GM19240 (cell line): ENCODE results near the gene GSTA2.
A peak's percentile ranks its signal among the peaks of the same experiment; 100 is the strongest.
"Not testable (repeated sequence)": the region's sequence is repeated elsewhere in the genome, so short reads cannot be mapped to it uniquely, and the experiment has no call there.

Experiments used
- DNase-seq: peaks from one replicate; pipeline ENCODE4 v3.0.0; 2011; ENCODE audit warnings: low spot score; ENCODE audit not compliant: insufficient read length

GSTA2 gene

DNA sequence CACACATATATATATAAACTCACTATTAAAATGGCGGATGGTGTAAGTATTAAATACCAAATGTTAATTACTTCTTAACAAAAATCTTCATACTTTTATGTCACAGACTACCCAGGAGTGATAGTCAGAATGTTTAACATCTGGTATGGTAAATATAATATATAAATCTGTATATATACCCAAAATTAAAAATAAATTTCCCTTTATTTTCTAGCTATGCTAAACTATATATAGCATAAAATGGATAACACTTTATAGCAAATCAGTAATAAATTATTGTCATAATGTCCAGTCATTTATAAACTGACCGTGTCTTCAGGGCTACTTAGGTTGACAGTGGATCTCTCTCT is 37.1 kb downstream of the GSTA2 start:
- DNase-seq: no peak

DNA sequence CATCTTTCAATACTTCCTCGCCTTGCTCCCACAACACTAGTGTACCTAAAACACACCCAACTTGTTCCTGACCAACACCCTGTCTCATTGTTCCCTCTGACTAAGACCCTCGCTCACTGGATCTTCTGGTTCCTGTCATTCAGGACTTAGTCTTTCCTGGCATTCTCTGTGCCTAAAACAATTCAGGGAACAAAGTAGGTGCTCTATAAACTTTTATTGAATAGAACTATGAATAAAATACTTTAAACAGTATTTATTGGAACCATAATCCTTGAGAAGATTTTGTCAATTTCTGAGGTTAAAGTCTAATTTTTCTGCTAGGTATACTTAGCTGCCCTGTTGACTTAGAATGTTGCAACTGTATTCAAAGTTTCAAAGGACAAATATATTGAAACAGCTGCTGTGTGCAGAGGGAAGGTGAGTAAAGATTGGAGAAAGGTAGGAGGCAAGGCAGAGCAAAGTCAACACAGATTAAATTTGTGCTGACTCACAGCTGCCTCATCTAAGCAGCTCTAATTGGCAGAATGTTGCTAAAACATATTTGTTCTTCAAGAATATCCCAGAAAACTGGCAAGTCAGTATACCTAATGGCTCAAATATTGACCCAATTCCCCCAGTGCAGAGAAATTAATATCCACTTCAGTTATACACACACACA is 37.6 kb downstream of the GSTA2 start:
- DNase-seq: no peak

DNA sequence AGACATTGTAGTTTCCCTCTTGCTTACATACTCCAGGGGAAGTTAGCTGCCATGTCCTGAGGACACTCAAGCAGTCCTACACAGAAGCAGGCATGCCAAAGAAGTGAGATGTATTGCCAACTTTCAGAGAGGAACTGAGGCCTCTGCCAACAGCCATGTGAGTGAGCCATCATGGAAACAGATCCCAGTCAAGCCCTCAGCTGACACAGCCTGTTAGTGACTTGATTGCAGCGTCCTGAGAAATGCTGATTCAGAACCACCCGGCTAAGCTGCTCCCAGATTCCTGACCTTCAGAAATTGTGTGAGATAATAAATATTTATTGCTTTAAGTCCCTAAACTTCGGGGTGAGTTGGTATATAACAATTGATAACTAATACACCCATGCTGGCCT is 38.1 kb downstream of the GSTA2 start:
- DNase-seq: no peak

DNA sequence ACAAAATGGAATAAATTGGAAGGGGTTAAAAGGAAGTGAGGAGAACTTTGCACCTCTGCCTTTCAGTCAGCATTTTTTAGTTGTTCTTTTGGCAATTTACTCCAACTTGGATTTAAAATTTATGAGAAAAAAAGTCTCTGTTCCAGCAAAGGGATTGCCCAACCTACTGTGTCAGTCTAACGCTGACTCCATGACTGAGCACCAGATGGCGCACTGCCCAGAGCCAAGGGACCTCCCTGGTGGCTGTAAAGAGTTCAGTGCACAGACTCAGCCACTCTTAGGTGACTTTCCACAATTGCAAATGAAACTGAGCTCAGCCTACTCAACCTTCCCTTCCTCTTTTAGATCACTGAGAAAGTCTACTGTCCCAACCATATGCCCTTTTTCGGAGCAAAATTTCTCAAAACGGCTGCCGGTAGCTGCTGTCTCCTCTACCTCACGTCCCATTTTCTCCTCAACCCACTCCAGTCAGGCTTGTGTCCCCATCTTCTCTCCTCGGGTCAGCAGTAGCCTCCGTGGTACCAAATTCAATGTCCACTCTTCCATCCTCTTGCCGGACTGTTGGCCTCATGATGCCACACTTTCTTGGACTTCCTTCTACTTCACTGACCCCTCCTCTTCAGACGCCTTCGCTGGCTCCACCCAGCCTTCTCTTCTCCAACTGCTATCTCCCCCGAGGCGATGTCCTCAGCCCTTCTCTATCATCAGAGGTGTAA is 38.7 kb downstream of the GSTA2 start:
- peak; percentile 59 for DNase-seq

DNA sequence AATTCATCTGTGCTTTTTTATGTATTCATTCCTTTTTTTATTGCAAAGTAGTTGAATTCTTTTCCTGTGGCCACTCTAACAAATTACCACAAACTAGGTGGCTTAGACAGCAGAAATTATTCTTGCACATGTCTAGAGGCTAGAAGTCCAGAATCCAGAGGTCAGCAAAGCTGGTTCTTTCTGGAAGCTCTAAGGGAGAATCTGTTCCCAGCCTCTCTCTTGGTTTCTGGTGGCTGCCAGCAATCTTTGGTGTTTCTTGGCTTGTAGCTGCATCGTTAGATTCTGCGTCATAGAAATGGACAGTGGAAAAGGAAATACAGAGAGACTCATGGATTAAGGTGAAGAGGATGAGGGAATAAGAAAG is 39.3 kb downstream of the GSTA2 start:
- DNase-seq: no peak

DNA sequence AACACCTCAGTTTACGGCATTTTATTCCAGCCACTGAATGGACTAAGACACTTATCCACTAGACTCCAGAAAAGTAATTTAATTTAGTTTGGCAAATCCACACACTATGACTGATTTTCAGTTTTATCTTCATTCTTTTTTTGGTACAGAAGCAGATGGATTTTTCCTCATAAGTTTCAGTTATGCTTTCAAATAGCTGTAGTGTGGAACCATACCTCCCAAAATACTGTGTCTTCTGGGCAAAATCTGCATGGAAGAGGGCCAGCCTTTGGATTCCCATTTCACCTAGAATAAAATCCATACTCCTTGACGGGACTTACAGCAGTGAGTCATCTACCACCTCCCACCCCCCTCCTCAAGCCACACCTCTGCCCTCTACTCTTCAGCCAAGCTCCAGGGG is 43.0 kb downstream of the GSTA2 start:
- no peak for DNase-seq

DNA sequence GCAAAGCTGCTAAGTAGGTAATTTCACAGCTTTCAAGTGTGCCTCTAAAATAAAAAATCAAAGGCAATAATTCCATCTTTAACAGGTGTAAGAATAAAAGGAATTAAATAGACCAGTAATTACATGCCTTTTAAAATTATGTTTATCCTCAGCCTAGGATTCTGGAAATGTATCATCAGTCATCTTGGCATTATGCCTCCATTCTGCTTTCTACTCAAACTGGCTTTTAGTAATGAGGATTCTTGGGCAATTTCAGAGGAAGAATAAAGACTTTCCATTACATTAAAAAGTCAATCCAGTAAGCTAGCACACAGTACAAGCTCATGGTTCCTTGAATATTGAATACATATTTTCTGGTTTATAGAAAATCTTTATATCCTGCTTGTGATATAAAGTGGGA is 44.7 kb downstream of the GSTA2 start:
- DNase-seq: no peak

DNA sequence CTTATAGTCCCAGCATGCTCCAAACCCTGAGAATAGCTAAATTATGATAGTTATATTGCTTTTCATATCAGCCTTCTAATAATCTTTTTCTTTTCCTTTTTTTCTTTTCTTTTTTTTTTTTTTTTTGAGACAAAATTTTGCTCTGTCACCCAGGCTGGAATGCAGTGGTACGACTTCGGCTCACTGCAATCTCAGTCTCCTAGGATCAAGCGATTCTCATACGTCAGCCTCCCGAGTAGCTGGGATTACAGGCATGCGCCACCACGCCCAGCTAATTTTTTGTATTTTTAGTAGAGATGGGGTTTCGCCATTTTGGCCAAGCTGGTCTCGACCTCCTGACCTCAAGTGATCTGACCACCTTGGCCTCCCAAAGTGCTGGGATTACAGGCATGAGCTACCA is 48.5 kb downstream of the GSTA2 start:
- not testable (repeated sequence) for DNase-seq

DNA sequence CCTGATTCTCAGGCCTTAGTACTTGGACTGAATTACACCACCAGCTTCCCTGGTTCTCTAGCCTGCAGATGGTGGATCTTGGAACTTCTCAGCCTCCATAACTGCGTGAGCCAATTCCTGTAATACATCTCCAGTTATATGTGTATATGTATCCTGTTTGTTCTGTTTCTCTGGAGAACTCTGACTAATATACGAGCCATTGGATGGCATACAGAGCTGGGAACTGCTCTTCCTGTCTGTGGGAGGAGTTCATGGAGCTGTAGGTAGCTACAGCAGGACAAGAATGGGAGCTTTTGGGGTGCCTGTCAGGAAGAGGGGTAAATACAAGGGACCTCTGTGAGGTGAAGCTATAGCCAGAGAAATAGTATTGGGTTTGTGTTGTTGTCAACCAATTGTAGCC is 51.1 kb downstream of the GSTA2 start:
- no peak for DNase-seq

DNA sequence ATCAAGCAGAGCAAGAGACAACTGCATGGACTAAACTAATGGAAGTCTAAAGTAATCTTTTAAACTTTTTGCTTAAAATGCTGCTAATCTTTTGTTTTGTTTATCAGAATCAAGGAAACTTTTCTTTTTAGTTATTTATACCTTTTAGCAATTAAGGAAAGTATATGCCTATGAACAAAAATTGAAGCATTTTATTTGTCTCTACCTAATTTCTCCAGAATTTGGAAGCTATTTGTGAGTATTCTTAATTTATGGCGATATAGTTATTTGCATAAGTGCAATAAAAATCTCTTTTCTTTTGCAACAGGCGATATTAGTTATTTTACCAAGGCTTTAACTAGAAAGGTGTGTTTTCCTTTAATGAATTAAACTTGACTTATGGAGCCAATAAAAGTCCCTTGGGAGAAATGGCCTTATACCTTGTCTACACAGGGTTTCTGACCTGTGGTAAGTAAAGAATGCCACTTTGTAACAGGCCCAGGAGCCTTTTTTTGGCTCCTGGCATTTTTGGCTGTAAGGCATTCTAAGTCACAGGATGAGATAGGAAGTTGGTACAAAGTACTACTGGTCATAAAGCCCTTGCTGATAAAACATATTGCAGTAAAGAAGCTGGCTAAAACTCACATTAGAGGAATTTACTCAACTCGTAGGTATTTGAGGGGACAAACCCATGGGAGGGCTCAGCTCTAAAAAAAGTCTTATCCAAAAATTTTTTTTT is 55.2 kb downstream of the GSTA2 start:
- DNase-seq: no peak

DNA sequence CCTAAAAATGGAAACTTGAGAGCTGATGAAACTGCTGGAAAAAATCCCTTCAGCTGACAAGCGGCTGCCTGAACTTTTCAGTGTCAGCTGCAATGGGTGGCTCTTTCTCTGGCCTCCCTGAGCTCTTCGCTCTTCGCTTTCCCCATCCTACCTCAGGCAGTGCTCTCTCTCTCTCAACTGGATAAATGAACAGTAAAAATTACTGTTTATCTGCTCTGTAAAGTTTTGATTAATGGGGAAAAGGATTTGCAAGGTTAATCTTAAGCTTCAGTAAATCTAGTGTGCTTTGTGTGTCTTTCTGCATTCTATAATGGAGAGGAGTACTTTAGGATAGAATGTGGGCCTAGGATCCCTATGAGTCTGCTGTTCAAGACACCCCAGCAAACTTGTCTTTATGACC is 57.3 kb downstream of the GSTA2 start:
- no peak for DNase-seq

DNA sequence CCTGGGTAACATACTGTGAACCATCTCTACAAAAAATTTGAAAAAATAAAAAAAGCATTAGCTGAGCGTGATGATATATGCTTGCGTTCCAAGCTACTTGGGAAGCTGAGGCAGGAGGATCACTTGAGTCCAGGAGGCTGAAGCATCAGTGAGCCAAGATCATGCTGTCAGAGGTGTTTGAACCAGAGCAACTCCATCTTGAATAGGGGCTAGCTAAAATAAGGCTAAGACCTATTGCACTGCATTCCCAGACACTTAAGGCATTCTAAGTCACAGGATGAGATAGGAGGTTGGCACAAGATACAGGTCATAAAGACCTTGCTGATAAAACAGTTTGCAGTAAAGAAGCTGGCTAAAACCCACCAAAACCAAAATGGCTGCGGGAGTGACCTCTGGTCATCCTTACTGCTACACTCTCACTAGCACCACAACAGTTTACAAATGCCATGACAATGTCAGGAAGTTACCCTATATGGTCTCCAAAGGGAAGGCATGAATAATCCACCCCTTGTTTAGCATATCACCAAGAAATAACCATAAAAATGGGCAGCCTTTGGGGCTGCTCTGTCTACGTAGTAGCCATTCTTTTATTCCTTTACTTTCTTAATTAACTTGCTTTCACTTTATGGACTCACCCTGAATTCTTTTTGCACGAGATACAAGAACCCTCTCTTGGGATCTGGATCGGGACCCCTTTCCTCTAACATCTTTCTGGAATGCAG is 58.3 kb downstream of the GSTA2 start:
- not testable (repeated sequence) for DNase-seq

DNA sequence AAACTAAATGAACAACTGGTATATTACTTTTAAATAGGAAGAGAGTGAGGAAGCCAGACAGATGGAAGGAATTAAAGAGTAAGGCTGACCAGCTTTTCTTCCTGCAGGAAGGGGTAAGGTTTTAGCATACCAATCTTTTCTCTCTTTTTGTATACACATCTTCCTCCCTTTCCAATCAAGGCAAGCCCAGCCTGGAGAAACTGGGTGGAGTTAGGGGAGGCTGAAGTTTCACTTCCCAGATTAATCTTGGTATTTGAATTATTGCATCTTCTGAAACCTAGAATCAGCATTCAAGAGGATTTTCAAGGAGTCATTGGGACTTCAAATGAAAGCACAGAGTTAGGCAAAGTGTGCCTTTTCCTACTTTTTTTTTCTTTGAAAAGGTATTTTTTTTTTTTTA is 59.2 kb downstream of the GSTA2 start:
- DNase-seq: no peak
